ENCODE data around the gene GNAT3.

GRCh38 chr7:80459776-80460510 is 51.9 kb downstream of the GNAT3 start:
- TF ChIP-seq CTCF (IDR thresholded peaks at IDR 0.05) (no peak), POLR2AphosphoS5 (IDR thresholded peaks at IDR 0.05; ENCODE audit: insufficient read depth in 1 of 2, low read depth in 1 of 2) (no peak), POLR2A (IDR thresholded peaks at IDR 0.05) (no peak)

Measured in vagina (tissue), 2 donors.